Hematopoietic multipotent progenitor cell treated with erythropoietin and hydrocortisone succinate and interleukin-3 and kit ligand, for 17 days (in vitro differentiated cells): Measurements from ENCODE around the gene TNIP1.
A peak's percentile ranks its signal among the peaks of the same experiment; 100 is the strongest.

Experiments
- DNase-seq: peaks from one replicate; pipeline ENCODE4 v3.0.0-alpha.2; 2015; ENCODE audit warnings: low spot score

TNIP1 gene

GRCh38 chr5:151040211-151040747 is 40.6 kb downstream of the TNIP1 start:
- DNase-seq = no peak

- no peak for DNase-seq
Observed at GRCh38 chr5:151039665-151040064, 41.2 kb downstream of the TNIP1 start.

- DNase-seq = no peak
Observed at GRCh38 chr5:151038801-151039238, 42.0 kb downstream of the TNIP1 start.

- no peak for DNase-seq
Observed at GRCh38 chr5:151038412-151038745, 42.5 kb downstream of the TNIP1 start.

- DNase-seq = no peak
Observed at GRCh38 chr5:151037561-151038411, 43.0 kb downstream of the TNIP1 start.

GRCh38 chr5:151036556-151036955 is 44.3 kb downstream of the TNIP1 start:
- DNase-seq = no peak

GRCh38 chr5:151034422-151035379 is 46.1 kb downstream of the TNIP1 start:
- DNase-seq = no peak

- no peak for DNase-seq
Observed at GRCh38 chr5:151033217-151033934, 47.5 kb downstream of the TNIP1 start.

GRCh38 chr5:151031554-151031953 is 49.3 kb downstream of the TNIP1 start:
- DNase-seq = no peak

GRCh38 chr5:151030379-151030778 is 50.5 kb downstream of the TNIP1 start:
- DNase-seq = no peak

- no peak for DNase-seq
Observed at GRCh38 chr5:151030056-151030336, 50.8 kb downstream of the TNIP1 start.

GRCh38 chr5:151029179-151030055 is 51.4 kb downstream of the TNIP1 start:
- no peak for DNase-seq

GRCh38 chr5:151028717-151029116 is 52.1 kb downstream of the TNIP1 start:
- DNase-seq = no peak

GRCh38 chr5:151027961-151028479 is 52.8 kb downstream of the TNIP1 start:
- no peak for DNase-seq

- DNase-seq = no peak
Observed at GRCh38 chr5:151026679-151027078, 54.2 kb downstream of the TNIP1 start.

GRCh38 chr5:151026088-151026487 is 54.7 kb downstream of the TNIP1 start:
- no peak for DNase-seq

- DNase-seq = no peak
Observed at GRCh38 chr5:151025250-151025606, 55.6 kb downstream of the TNIP1 start.

- no peak for DNase-seq
Observed at GRCh38 chr5:151024440-151025249, 56.2 kb downstream of the TNIP1 start.

- DNase-seq = no peak
Observed at GRCh38 chr5:151023651-151024050, 57.2 kb downstream of the TNIP1 start.

- peak; percentile 41 for DNase-seq
Observed at GRCh38 chr5:151023047-151023615, 57.7 kb downstream of the TNIP1 start.
